Ovary (tissue), 9 donors: ENCODE results near the gene ITGAX. TPM values are rescaled to one million over a fixed set of nuclear protein-coding genes. Genes with fewer than 3 reads are reported as not detected.
A peak's percentile ranks its signal among the peaks of the same experiment; 100 is the strongest.

ENCODE experiments used
- DNase-seq, 5 donors: peaks; one replicate each; pipeline ENCODE4 v3.0.0-alpha.2; 2019 to 2020
- H3K27ac ChIP-seq, 2 donors: fragments of 200-600 bp; one replicate each; pipeline versions ENCODE4 v1.5.1 to v1.8.0; 2019 to 2022
- H3K27me3 ChIP-seq: fragments of 200-600 bp; one replicate; pipeline ENCODE4 v1.8.0; 2022
- H3K36me3 ChIP-seq: fragments of 200-600 bp; sonication (generic); one replicate; pipeline ENCODE4 v1.5.1; 2019
- H3K4me1 ChIP-seq: one replicate; pipeline ENCODE4 v1.8.1; 2013; ENCODE audit warnings: mild to moderate bottlenecking, moderate library complexity; ENCODE audit not compliant: insufficient read depth
- H3K4me3 ChIP-seq: fragments of 200-600 bp; sonication (generic); one replicate; pipeline ENCODE4 v1.5.1; 2017
- H3K9me3 ChIP-seq, 2 donors: fragments of 200-600 bp in 1 of 2; sonication (generic) in 1 of 2; one replicate each; pipeline versions ENCODE4 v1.5.1 to v1.8.1; 2013 to 2019; ENCODE audit warnings: mild to moderate bottlenecking in 1 of 2, moderate library complexity in 1 of 2
- CTCF ChIP-seq, 3 donors: fragments of 450-650 bp in 2 of 3; fragments of 200-600 bp in 1 of 3; IDR thresholded peaks; one replicate each; pipeline versions ENCODE4 v1.5.1 to v1.8.0; 2016 to 2022; ENCODE audit warnings: antibody characterized with exemption in 3 of 3, mild to moderate bottlenecking in 1 of 3
- EP300 ChIP-seq: sonication (generic); formaldehyde crosslinking; IDR thresholded peaks from one replicate; pipeline ENCODE4 v1.6.1; 2017; ENCODE audit warnings: antibody characterized with exemption
- POLR2A ChIP-seq: fragments of 450-650 bp; IDR thresholded peaks from one replicate; pipeline ENCODE4 v1.6.1; 2017; ENCODE audit warnings: antibody characterized with exemption, mild to moderate bottlenecking, moderate library complexity
- WGBS, 3 donors: extraction: QIAGEN DNeasy Blood & Tissue Kit in 1 of 3; methylation state at CpG; one replicate each; pipeline versions ENCODE4 v1.1.5 to v1.1.7; 2013 to 2017; 5-methylcytosine and 5-hydroxymethylcytosine counted together
- intact Hi-C, 4 donors: fragments of 100-400 bp; cut with DNase I; formaldehyde crosslinking; loops; one replicate each; pipeline versions ENCODE4 v1.11.0 to v1.15.1; 2022 to 2023
- polyA plus RNA-seq, 2 donors: library from polyadenylated mRNA; stranded (reverse); fragments of 200-250 nt in 1 of 2; fragments of 350-450 nt in 1 of 2; fragmentation: Illumina TruSeq in 1 of 2; extraction: RNeasy Lipid Tissue Mini Kit (QIAGEN cat#74804) in 1 of 2; gene quantifications; one replicate each; pipeline ENCODE4 v1.2.3, GENCODE V29; 2013 to 2014
- total RNA-seq, 7 donors: library from RNA; depleted of rRNA in 2 of 7; stranded (reverse); fragments of >200 nt in 2 of 7; fragmentation: NEBNext Ultra II Directional in 3 of 7; extraction: Animal tissue kit (Norgen Biotek cat#: 25700) in 3 of 7; gene quantifications; one replicate each; pipeline versions ENCODE4 v1.1.0 to v1.2.4, GENCODE V29; 2016 to 2023
- donor health status: DM: no; HTN: no; CAD: no; lungs with moderate emphysema.
- donor health status: DM: no; HTN: no; CAD: no.
- donor health status: Bipolar disorder and iron deficiency.
- donor health status: DM: yes; HTN: yes; CAD: no.
- donor health status: DM: no; HTN: no; CAD: no.
- donor health status: DM: yes; HTN: yes; CAD: no.

ITGAX gene
- total and polyA plus RNA-seq, 9 donors = 0.56 to 13.9 (median 2.0) TPM

GRCh38 chr16:31382485-31383161 lies 27.6 kb downstream of the ITGAX start:
- 20 to 21% (median 20%) methylated on average over 14 of the region's 14 CpGs for WGBS, 3 donors
- intact Hi-C loops = no loop called here
- no peaks in the 10 kb centered on the region for H3K4me1 ChIP-seq
- H3K27ac ChIP-seq = no peak overlapping the region
- H3K27me3 ChIP-seq = no peaks in the 10 kb centered on the region
- peak in 2 of 5 donors; percentile 25 to 55 for DNase-seq
- no peaks in the 10 kb centered on the region for H3K36me3 ChIP-seq
- TF ChIP-seq POLR2A (no peak), CTCF (IDR thresholded peaks at IDR 0.05) (no peak), EP300 (no peak)
- H3K4me3 ChIP-seq = no peak overlapping the region
- H3K9me3 ChIP-seq = no peaks in the 10 kb centered on the region

GRCh38 chr16:31385680-31386079 lies 30.7 kb downstream of the ITGAX start:
- WGBS, 3 donors = 74 to 86% (median 82%) methylated on average over 4 of the region's 4 CpGs
- H3K4me1 ChIP-seq = no peaks in the 10 kb centered on the region
- H3K4me3 ChIP-seq = no peak overlapping the region
- no peaks in the 10 kb centered on the region for H3K27me3 ChIP-seq
- TF ChIP-seq CTCF (IDR thresholded peaks at IDR 0.05) (no peak), EP300 (no peak), POLR2A (no peak)
- no peak for DNase-seq
- no peaks in the 10 kb centered on the region for H3K9me3 ChIP-seq
- intact Hi-C loops = no loop called here
- H3K27ac ChIP-seq = no peak overlapping the region
- H3K36me3 ChIP-seq = no peaks in the 10 kb centered on the region

- Histone ChIP-seq H3K27me3 (no peaks in the 10 kb centered on the region), H3K4me1 (no peaks in the 10 kb centered on the region), H3K36me3 (no peaks in the 10 kb centered on the region), H3K9me3 (no peaks in the 10 kb centered on the region), H3K4me3 (no peak overlapping the region), H3K27ac (no peak overlapping the region)
- intact Hi-C loops = no loop called here
- no peak for TF ChIP-seq POLR2A
- no peak for TF ChIP-seq CTCF (IDR thresholded peaks at IDR 0.05)
- no peak for TF ChIP-seq EP300
- 51 to 60% (median 52%) methylated on average over 6 of the region's 6 CpGs for WGBS, 3 donors
- no peak for DNase-seq
Measured at GRCh38 chr16:31386157-31386984, 31.4 kb downstream of the ITGAX start.

- H3K9me3 ChIP-seq = no peaks in the 10 kb centered on the region
- intact Hi-C loops = no loop called here
- H3K27ac ChIP-seq = no peak overlapping the region
- WGBS, 3 donors = 42 to 48% (median 47%) methylated on average over 2 of the region's 2 CpGs
- H3K27me3 ChIP-seq = no peaks in the 10 kb centered on the region
- H3K36me3 ChIP-seq = no peaks in the 10 kb centered on the region
- TF ChIP-seq POLR2A = no peak
- no peak for TF ChIP-seq CTCF (IDR thresholded peaks at IDR 0.05)
- no peak for TF ChIP-seq EP300
- H3K4me3 ChIP-seq = no peak overlapping the region
- no peaks in the 10 kb centered on the region for H3K4me1 ChIP-seq
- no peak for DNase-seq
Measured at GRCh38 chr16:31388535-31388934, 33.6 kb downstream of the ITGAX start.
